T-helper 2 cell treated with Interferon-gamma antibody and Interleukin-4, amounts not matched to agents 5 μg/mL and 100 μg/mL, for 36 hours (primary cell): ENCODE results near the gene PCDH9.

Experiments
- DNase-seq: peaks from one replicate; pipeline ENCODE4 v3.0.0; 2021; ENCODE audit warnings: low spot score
- H3K27ac Mint-ChIP-seq: one replicate; pipeline ENCODE4 v1.8.0; 2021; ENCODE audit warnings: mild to moderate bottlenecking, mixed read lengths
- H3K27me3 Mint-ChIP-seq: one replicate; pipeline ENCODE4 v1.8.0; 2021; ENCODE audit warnings: low read depth, mixed read lengths
- H3K36me3 Mint-ChIP-seq: one replicate; pipeline ENCODE4 v1.8.0; 2021; ENCODE audit warnings: low read depth, mixed read lengths
- H3K4me1 Mint-ChIP-seq: one replicate; pipeline ENCODE4 v1.8.0; 2021; ENCODE audit warnings: low read depth, mixed read lengths
- H3K4me3 Mint-ChIP-seq: one replicate; pipeline ENCODE4 v1.8.0; 2022; ENCODE audit warnings: mild to moderate bottlenecking, moderate library complexity, mixed read lengths
- H3K9me3 Mint-ChIP-seq: one replicate; pipeline ENCODE4 v1.8.0; 2021; ENCODE audit warnings: mixed read lengths

The PCDH9 gene

DNA sequence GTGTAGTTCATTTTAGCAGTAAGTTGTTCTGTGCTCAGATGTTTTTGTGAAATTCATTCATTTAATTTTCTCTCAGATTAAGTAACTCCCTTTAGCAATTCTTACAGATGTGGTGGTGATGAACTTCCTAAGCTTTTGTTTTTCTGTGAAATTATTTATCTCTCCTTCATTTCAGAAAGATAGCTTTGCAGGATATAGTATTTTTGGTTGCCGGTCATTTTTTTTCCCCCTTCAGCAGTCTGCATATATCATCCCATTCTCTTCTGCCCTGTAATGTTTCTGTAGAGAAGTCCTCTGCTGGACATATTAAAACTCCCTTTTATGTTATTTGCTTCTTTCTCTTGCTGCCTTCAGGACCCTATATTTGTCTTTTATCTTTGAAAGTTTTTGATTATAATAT lies 470.2 kb downstream of the PCDH9 start:
- Mint-ChIP-seq H3K36me3 (no peaks in the 10 kb centered on the region), H3K27ac (no peak overlapping the region)

DNA sequence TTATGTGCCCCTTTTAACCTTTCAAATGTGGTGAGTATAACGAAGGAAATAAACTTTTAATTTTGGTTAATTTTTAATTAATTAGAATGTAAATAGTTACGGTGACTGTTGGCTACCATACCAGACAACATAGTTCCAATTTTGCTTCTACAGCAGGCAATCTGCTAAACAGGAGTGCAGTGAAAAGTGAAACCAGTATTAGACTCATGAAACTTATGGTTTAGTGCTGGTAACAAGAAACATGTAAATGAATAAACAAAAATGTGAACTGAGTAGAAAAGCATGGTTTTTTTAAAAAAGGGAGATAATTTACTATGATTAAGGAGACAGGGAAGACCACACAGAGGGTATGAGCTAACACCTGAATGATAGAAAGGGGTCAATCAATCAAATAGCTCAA lies 478.4 kb downstream of the PCDH9 start:
- Mint-ChIP-seq H3K27ac (no peak overlapping the region), H3K9me3 (peaks cover 9% of the 10 kb centered on the region), H3K4me3 (no peak overlapping the region), H3K27me3 (no peaks in the 10 kb centered on the region), H3K4me1 (no peaks in the 10 kb centered on the region), H3K36me3 (no peaks in the 10 kb centered on the region)
- no peak for DNase-seq

More for the DNA sequence above, 470.2 kb downstream of the PCDH9 start:
- H3K4me3 Mint-ChIP-seq = no peak overlapping the region
- peaks cover 23% of the 10 kb centered on the region for H3K9me3 Mint-ChIP-seq
- no peaks in the 10 kb centered on the region for H3K4me1 Mint-ChIP-seq
- no peak for DNase-seq
- no peaks in the 10 kb centered on the region for H3K27me3 Mint-ChIP-seq

DNA sequence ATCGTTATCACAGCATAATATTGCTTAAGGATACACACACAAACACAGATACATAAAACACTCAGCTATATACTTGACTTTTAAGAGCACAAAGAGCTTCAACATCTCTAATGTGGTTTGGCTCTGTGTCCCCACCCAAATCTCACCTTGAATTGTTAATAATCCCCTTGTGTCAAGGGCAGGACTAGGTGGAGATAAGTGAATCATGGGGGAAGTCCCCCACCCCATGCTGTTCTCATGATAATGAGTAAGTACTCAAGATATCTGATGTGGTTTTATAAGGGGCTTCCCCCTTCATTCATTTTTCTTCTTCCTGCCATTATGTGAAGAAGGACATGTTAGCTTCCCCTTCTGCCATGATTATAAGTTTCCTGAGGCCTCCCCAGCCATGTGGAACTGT lies 481.4 kb downstream of the PCDH9 start:
- Mint-ChIP-seq H3K4me3 (no peak overlapping the region), H3K27me3 (no peaks in the 10 kb centered on the region), H3K27ac (no peak overlapping the region), H3K9me3 (peaks cover 9% of the 10 kb centered on the region), H3K4me1 (no peaks in the 10 kb centered on the region), H3K36me3 (no peaks in the 10 kb centered on the region)
- no peak for DNase-seq

DNA sequence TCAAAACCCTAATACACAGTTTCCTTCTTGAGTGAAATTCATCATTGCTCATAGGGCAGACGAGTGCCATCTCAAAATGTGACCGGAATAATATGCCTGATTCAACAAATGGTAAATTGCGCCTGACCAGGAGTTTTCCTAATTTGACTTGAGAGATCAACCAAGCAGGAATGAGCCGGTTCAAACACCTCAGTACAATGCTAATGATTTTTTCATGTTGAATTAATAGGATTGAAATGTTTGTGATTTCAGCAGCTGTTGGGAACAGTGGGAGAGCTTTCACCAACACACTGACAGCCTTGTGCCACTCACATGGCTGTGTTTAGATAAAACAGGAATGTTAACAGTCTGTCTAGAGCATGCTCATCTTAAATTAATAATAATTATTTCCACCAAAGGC lies 484.8 kb downstream of the PCDH9 start:
- Mint-ChIP-seq H3K27ac (no peak overlapping the region), H3K4me1 (no peaks in the 10 kb centered on the region), H3K9me3 (peaks cover 9% of the 10 kb centered on the region)

DNA sequence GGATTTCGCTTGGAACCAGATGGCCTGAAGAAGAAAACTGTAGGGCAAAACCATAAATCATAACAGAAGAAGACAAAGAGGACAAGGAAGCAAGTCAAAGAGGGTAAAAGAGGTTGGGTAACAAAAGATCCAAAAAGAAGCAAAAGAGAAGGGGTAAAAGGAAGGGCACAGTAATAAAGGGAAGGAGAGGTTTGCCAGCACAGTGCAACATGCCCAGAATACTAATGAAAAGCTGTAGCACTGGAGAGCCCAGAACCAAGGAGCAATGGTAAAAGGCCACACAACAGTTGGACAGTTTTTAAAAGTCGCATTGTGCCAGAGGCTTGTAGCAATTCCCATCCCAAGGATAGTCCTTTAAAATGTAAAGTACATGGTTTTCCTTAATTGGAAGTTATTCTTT lies 506.6 kb downstream of the PCDH9 start:
- Mint-ChIP-seq H3K36me3 (no peaks in the 10 kb centered on the region), H3K27me3 (no peaks in the 10 kb centered on the region), H3K4me3 (no peak overlapping the region), H3K9me3 (no peaks in the 10 kb centered on the region), H3K27ac (no peak overlapping the region), H3K4me1 (no peaks in the 10 kb centered on the region)
- no peak for DNase-seq

More for the DNA sequence above, 484.8 kb downstream of the PCDH9 start:
- Mint-ChIP-seq H3K4me3 (no peak overlapping the region), H3K27me3 (no peaks in the 10 kb centered on the region), H3K36me3 (no peaks in the 10 kb centered on the region)
- no peak for DNase-seq

DNA sequence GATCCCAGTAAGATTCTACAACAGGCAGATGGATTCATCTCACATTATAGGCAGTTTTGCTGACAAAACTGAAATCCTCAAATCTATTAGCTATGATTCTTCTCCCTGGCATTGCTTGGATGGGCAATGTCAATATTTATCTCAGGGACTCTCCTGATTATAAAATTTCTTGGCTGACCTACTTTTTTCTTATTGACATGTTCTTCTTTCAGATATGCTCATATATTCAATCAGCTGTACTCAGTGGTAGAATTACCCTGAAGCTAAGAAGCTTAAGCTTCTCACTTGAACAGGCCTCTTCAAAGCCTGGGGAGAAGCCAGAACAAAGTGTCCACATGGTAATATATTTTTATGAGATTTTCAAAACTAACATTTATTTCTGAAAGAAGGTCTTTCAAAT lies 513.6 kb downstream of the PCDH9 start:
- Mint-ChIP-seq H3K36me3 (no peaks in the 10 kb centered on the region), H3K9me3 (no peaks in the 10 kb centered on the region), H3K27me3 (no peaks in the 10 kb centered on the region), H3K4me1 (no peaks in the 10 kb centered on the region), H3K27ac (no peak overlapping the region), H3K4me3 (no peak overlapping the region)
- no peak for DNase-seq

DNA sequence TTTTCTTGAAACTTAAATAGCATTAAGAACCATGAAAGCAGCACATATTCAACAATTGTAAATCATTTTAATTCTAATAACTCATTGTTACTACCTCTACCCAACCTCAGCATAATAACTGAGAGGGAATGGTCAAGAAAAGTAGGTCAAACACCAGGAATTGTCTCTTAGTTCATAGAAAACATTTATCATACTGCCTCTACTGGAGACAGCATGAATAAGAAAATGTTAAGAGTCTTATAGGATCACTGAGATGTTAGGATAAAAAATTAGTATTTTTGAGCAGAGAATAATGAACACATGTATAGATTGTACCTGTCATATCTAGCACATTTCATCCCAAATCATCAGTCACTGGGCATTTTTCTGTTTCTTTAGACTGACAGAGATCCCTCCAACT lies 515.3 kb downstream of the PCDH9 start:
- Mint-ChIP-seq H3K9me3 (no peaks in the 10 kb centered on the region), H3K27me3 (no peaks in the 10 kb centered on the region), H3K27ac (no peak overlapping the region)

DNA sequence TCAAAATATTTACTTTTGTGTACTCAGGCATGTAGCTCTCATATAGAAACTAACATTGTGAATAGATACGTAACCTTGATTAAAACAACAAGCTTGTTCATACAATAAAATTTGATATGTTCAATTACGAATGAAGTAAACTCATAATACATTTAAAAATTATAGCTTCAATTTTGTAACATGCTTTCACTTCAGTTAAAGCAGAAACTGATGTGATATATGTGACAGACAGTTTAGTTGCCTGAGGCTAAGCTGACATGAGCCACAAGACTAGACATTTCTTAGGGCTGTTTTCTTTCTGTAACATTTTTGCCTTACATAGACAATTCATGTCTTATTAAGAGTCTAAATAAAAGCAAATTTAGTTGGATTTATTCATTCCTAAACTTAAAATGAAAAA lies 526.0 kb downstream of the PCDH9 start:
- H3K4me1 Mint-ChIP-seq = no peaks in the 10 kb centered on the region
- DNase-seq = no peak
- no peak overlapping the region for H3K27ac Mint-ChIP-seq
- H3K4me3 Mint-ChIP-seq = no peak overlapping the region
- H3K27me3 Mint-ChIP-seq = no peaks in the 10 kb centered on the region
- H3K36me3 Mint-ChIP-seq = no peaks in the 10 kb centered on the region
- H3K9me3 Mint-ChIP-seq = no peaks in the 10 kb centered on the region

More for the DNA sequence above, 515.3 kb downstream of the PCDH9 start:
- no peak overlapping the region for H3K4me3 Mint-ChIP-seq
- no peak for DNase-seq
- no peaks in the 10 kb centered on the region for H3K36me3 Mint-ChIP-seq
- no peaks in the 10 kb centered on the region for H3K4me1 Mint-ChIP-seq

DNA sequence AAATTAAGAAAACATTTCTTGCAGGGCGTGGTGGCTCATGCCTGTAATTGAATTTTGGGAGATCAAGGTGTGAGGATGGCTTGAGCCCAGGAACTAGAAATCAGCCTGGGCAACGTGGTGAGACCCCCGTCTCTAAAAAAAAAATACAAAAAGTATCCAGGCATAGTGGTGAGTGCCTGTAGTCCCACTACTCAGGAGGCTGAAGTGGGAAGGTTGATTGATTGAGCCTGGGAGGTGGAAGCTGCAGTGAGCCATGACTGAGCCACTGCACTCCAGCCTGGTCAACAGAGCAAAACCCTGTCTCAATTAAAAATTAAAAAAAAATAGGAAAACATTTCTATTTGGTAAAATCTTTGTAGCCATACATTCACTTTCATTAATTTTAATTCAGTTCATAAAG lies 526.5 kb downstream of the PCDH9 start:
- Mint-ChIP-seq H3K4me1 (no peaks in the 10 kb centered on the region), H3K4me3 (no peak overlapping the region), H3K27me3 (no peaks in the 10 kb centered on the region), H3K27ac (no peak overlapping the region), H3K36me3 (no peaks in the 10 kb centered on the region), H3K9me3 (no peaks in the 10 kb centered on the region)
- DNase-seq = no peak

DNA sequence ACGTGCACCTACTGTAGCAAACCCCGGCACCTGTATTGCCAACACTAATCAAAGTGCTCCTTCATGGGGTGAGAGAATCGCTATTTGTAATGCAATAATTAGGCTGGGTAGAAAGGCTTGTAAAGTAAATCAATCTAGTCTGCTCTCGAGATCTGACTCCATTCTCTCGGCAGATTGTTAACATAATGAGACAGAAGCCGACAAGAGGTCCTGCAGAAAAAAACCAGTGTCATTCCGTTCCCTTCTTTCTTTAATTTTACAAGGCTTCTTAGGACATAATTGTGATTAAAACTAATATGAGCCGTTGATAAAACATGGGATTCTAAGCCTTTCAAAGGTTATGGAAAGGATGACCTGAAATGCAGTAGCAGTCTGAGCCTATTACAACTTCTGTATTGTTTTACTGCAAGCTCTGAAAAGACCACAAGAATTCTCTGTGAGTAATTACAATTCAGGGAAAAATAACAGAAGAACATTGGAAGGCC lies 530.0 kb downstream of the PCDH9 start:
- H3K4me1 Mint-ChIP-seq = no peaks in the 10 kb centered on the region
- no peaks in the 10 kb centered on the region for H3K9me3 Mint-ChIP-seq
- H3K36me3 Mint-ChIP-seq = no peaks in the 10 kb centered on the region
- H3K27me3 Mint-ChIP-seq = no peaks in the 10 kb centered on the region
- H3K27ac Mint-ChIP-seq = no peak overlapping the region
- no peak overlapping the region for H3K4me3 Mint-ChIP-seq
- no peak for DNase-seq

DNA sequence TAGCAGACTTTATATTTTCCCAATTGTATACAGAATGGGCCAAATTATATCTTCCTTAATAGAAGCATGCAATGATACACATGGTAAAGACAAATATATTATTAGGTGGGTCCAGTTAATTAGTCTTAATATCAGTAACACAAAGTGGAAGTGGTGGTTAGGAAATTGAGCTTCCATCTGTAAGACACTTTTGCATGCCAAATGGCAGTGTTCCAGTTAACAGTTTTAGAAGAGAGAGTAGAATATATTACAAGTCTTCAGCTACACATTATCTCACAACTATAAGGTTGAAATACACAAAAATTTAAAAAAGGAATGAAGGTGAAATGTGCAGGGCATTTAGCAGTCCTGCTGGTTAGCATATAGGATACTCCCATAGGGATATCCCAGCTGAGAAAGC lies 536.5 kb downstream of the PCDH9 start:
- DNase-seq = no peak
- H3K4me3 Mint-ChIP-seq = no peak overlapping the region
- H3K4me1 Mint-ChIP-seq = no peaks in the 10 kb centered on the region
- H3K36me3 Mint-ChIP-seq = no peaks in the 10 kb centered on the region
- no peak overlapping the region for H3K27ac Mint-ChIP-seq
- no peaks in the 10 kb centered on the region for H3K9me3 Mint-ChIP-seq
- no peaks in the 10 kb centered on the region for H3K27me3 Mint-ChIP-seq

DNA sequence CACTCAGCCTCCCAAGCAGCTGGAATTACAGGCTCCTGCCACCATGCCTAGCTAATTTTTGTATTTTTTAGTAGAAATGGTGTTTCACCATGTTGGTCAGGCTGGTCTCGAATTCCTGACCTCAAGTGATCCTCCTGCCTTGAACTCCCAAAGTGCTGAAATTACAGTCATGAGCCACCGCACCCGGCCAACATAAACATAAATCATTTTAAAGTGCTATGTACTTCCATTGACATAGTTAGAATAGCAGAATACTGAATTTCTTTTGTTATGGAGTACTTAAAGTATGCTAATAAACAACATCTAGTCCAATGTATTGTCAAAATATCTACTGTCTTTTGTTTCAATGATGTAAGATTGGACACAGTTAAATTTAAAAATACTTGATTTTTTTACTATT lies 539.0 kb downstream of the PCDH9 start:
- Mint-ChIP-seq H3K4me1 (no peaks in the 10 kb centered on the region), H3K9me3 (no peaks in the 10 kb centered on the region), H3K27ac (no peak overlapping the region), H3K36me3 (no peaks in the 10 kb centered on the region), H3K4me3 (no peak overlapping the region), H3K27me3 (no peaks in the 10 kb centered on the region)
- no peak for DNase-seq

DNA sequence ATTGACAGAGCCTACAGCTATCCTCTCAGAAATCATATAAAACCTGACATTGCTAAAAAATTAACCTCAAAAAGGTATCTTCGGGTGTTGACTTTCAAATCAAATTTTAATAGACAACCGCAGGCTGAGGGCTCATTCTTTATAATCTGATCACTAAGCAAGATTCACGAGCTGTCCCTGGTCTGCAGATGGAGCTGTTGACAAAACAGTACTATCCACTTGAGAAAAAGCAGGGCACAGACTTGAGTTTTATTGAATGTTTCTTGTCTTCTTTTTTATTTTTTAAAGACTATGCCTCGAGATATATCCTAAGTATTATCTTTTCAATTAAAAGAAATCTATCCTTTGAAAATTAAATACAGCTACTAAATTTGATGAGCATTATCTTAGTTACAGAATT lies 540.5 kb downstream of the PCDH9 start:
- DNase-seq = no peak
- Mint-ChIP-seq H3K36me3 (no peaks in the 10 kb centered on the region), H3K9me3 (peaks cover 2% of the 10 kb centered on the region), H3K4me3 (no peak overlapping the region), H3K4me1 (no peaks in the 10 kb centered on the region), H3K27ac (no peak overlapping the region), H3K27me3 (no peaks in the 10 kb centered on the region)

DNA sequence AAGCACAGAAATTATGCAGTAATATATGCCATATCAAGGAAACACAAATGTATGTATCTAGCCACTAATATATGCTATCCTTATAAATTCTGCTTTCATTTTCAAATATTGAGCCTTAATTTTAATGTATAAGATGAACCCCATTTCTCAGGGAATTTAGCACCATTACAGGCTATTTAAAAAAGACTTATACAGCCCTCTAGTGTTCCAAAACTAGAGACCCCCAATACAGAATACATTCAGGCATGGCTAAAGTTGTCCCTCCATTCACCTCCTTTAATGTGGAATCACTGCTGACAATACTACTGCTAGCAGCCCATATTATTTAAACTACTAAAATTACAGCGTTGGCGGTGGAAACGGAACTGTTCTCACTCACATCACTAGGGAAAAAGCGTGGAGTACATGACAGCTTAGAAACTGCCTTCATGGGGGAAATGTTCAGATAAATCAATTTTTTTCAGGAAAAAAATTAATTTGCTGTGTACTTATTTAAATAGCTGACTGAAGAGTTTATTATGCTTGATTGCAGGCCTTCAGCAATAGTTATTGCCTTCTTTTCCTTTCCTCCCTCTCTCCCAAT lies 541.0 kb downstream of the PCDH9 start:
- no peak overlapping the region for H3K27ac Mint-ChIP-seq
- H3K4me3 Mint-ChIP-seq = no peak overlapping the region
- H3K9me3 Mint-ChIP-seq = peaks cover 5% of the 10 kb centered on the region
- DNase-seq = no peak
- no peaks in the 10 kb centered on the region for H3K36me3 Mint-ChIP-seq
- H3K27me3 Mint-ChIP-seq = no peaks in the 10 kb centered on the region
- H3K4me1 Mint-ChIP-seq = no peaks in the 10 kb centered on the region

DNA sequence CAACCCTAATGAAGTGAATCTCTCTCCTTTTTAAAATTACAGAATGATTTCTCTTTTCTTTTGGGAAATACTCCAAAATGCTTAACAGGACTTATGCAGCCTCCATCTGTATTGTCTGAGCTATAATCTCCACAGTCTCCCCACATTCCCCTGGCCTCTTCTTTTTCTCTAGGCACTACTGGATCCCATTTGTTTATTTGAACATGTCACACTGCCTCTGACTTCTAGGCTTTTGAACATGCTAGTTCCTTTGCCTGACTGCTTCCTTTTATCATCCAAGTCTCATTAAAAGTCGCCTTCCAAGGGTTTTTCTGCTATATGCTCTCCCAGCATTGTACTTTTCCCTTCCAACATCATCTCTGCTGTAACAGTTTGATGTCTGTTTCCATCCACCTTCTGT lies 548.7 kb downstream of the PCDH9 start:
- Mint-ChIP-seq H3K4me1 (no peaks in the 10 kb centered on the region), H3K36me3 (no peaks in the 10 kb centered on the region)

More for the DNA sequence above, 548.7 kb downstream of the PCDH9 start:
- H3K9me3 Mint-ChIP-seq = peaks cover 5% of the 10 kb centered on the region
- H3K27me3 Mint-ChIP-seq = no peaks in the 10 kb centered on the region
- no peak overlapping the region for H3K27ac Mint-ChIP-seq
- DNase-seq = no peak
- no peak overlapping the region for H3K4me3 Mint-ChIP-seq
